Measurements from ENCODE around the gene CEACAM1. TPM values are rescaled to one million over a fixed set of nuclear protein-coding genes. Genes with fewer than 3 reads are reported as not detected.

The CEACAM1 gene
- total and polyA plus RNA-seq, 2 of the 13 experiments (the other 11 are each of a cell fraction or from before 2014, with no cell fraction given) = 13.5 to 332 TPM

GRCh38 chr19:42461700-42462324 lies 66.5 kb downstream of the CEACAM1 start (continued):
- TF ChIP-seq SOX6 (IDR thresholded peaks at IDR 0.05) (no peak), SOX6 (CRISPR knock-in tag; IDR thresholded peaks at IDR 0.05) (peak; percentile 69), ZNF263 (CRISPR knock-in tag; IDR thresholded peaks at IDR 0.05) (no peak), RBAK (CRISPR knock-in tag; IDR thresholded peaks at IDR 0.05) (no peak), ZNF562 (CRISPR knock-in tag; IDR thresholded peaks at IDR 0.05; ENCODE audit: borderline replicate concordance) (no peak), ZNF7 (CRISPR knock-in tag; IDR thresholded peaks at IDR 0.05) (no peak), ARID5B (CRISPR knock-in tag; IDR thresholded peaks at IDR 0.05) (0 out of 2 replicates have a peak, but pooled peaks have one; percentile 16), POLR2G (IDR thresholded peaks at IDR 0.05; ENCODE audit: low read depth, low read length) (peak; percentile 60), ZNF674 (CRISPR knock-in tag; IDR thresholded peaks at IDR 0.05; ENCODE audit: low read depth) (no peak), NFIC (IDR thresholded peaks at IDR 0.05; ENCODE audit: low read length) (no peak), CREM (IDR thresholded peaks at IDR 0.05) (no peak), CREM (CRISPR knock-in tag; IDR thresholded peaks at IDR 0.05) (no peak), NFYC (CRISPR knock-in tag; IDR thresholded peaks at IDR 0.05) (no peak), NFRKB (IDR thresholded peaks at IDR 0.05) (no peak), CBFB (CRISPR knock-in tag; IDR thresholded peaks at IDR 0.05) (no peak), RFXAP (CRISPR knock-in tag; IDR thresholded peaks at IDR 0.05; ENCODE audit: borderline replicate concordance) (no peak), ZNF652 (CRISPR knock-in tag; IDR thresholded peaks at IDR 0.05; ENCODE audit: borderline replicate concordance, low read depth) (no peak), PAX8 (CRISPR knock-in tag; IDR thresholded peaks at IDR 0.05; ENCODE audit: borderline replicate concordance) (no peak), ZNF557 (CRISPR knock-in tag; IDR thresholded peaks at IDR 0.05) (no peak), GRHL1 (CRISPR knock-in tag; conservative IDR thresholded peaks at IDR 0.05) (no peak), ZIK1 (CRISPR knock-in tag; IDR thresholded peaks at IDR 0.05; ENCODE audit: borderline replicate concordance, low read depth) (no peak), ZFY (CRISPR knock-in tag; IDR thresholded peaks at IDR 0.05) (peak; percentile 57; the same call in 1 of the 2 replicates), HOXA3 (CRISPR knock-in tag; IDR thresholded peaks at IDR 0.05) (peak; percentile 25; the same call in 1 of the 2 replicates), PTBP1 (IDR thresholded peaks at IDR 0.05; ENCODE audit: low read depth, low read length, poor library complexity, severe bottlenecking) (no peak)
- TF ChIP-seq, protein P1, sequence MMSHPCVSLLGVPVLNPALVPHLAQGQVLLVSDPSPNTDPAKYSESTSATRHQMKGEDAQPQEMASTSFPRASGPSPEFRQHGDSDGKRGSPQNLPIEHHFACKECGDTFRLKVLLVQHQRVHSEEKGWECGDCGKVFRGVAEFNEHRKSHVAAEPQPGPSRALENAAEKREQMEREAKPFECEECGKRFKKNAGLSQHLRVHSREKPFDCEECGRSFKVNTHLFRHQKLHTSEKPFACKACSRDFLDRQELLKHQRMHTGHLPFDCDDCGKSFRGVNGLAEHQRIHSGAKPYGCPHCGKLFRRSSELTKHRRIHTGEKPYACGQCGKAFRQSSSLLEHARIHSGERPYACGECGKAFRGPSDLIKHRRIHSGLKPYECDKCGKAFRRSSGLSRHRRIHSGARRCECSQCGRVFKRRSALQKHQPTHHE (CRISPR knock-in tag; IDR thresholded peaks at IDR 0.05; ENCODE audit: borderline replicate concordance) = no peak
- TF ChIP-seq, protein P2, sequence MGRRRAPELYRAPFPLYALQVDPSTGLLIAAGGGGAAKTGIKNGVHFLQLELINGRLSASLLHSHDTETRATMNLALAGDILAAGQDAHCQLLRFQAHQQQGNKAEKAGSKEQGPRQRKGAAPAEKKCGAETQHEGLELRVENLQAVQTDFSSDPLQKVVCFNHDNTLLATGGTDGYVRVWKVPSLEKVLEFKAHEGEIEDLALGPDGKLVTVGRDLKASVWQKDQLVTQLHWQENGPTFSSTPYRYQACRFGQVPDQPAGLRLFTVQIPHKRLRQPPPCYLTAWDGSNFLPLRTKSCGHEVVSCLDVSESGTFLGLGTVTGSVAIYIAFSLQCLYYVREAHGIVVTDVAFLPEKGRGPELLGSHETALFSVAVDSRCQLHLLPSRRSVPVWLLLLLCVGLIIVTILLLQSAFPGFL (CRISPR knock-in tag; IDR thresholded peaks at IDR 0.05) = no peak

Data from HepG2 (cell line).